ENCODE results near the gene TRAPPC6A.

- TF ChIP-seq EZH2 (IDR thresholded peaks at IDR 0.05; ENCODE audit: low read length, missing control alignments), result no peak
- TF ChIP-seq, protein P1, sequence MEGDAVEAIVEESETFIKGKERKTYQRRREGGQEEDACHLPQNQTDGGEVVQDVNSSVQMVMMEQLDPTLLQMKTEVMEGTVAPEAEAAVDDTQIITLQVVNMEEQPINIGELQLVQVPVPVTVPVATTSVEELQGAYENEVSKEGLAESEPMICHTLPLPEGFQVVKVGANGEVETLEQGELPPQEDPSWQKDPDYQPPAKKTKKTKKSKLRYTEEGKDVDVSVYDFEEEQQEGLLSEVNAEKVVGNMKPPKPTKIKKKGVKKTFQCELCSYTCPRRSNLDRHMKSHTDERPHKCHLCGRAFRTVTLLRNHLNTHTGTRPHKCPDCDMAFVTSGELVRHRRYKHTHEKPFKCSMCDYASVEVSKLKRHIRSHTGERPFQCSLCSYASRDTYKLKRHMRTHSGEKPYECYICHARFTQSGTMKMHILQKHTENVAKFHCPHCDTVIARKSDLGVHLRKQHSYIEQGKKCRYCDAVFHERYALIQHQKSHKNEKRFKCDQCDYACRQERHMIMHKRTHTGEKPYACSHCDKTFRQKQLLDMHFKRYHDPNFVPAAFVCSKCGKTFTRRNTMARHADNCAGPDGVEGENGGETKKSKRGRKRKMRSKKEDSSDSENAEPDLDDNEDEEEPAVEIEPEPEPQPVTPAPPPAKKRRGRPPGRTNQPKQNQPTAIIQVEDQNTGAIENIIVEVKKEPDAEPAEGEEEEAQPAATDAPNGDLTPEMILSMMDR (conservative IDR thresholded peaks at IDR 0.05 in 1 of 2, IDR thresholded peaks at IDR 0.05 in 1 of 2; ENCODE audit: low read depth in 1 of 2, low read length in 2 of 2), result no peak
These were observed 31.8 kb downstream of the TRAPPC6A start for GRCh38 chr19:45146251-45146650.

Data from fibroblast of lung (primary cell).